Hepatocyte (in vitro differentiated cells): ENCODE data around the gene SH3GL2. TPM values are rescaled to one million over a fixed set of nuclear protein-coding genes. Genes with fewer than 3 reads are reported as not detected.

Source experiments
- DNase-seq: peaks from one replicate; pipeline ENCODE4 v3.0.0-alpha.2; 2016; ENCODE audit warnings: low spot score
- H2AFZ ChIP-seq: fragments of 200-600 bp; sonication (generic); 2 replicates; pipeline ENCODE4 v1.6.0; 2016; ENCODE audit warnings: antibody characterized with exemption, mild to moderate bottlenecking
- H3K27ac ChIP-seq: fragments of 200-600 bp; sonication (generic); 2 replicates; pipeline ENCODE4 v1.5.1; 2016; ENCODE audit warnings: mild to moderate bottlenecking
- H3K27me3 ChIP-seq: fragments of 200-600 bp; sonication (generic); 2 replicates; pipeline ENCODE4 v1.6.1; 2016
- H3K36me3 ChIP-seq: fragments of 200-600 bp; sonication (generic); replicated peaks from 2 replicates; pipeline ENCODE4 v1.5.1; 2016; ENCODE audit warnings: low read depth; ENCODE audit not compliant: insufficient read depth
- H3K4me1 ChIP-seq: fragments of 200-600 bp; sonication (generic); 2 replicates; pipeline ENCODE4 v1.5.1; 2016; ENCODE audit warnings: mild to moderate bottlenecking, moderate library complexity; ENCODE audit not compliant: insufficient read depth
- H3K4me2 ChIP-seq: fragments of 200-600 bp; sonication (generic); 2 replicates; pipeline ENCODE4 v1.6.0; 2016
- H3K4me3 ChIP-seq: fragments of 200-600 bp; sonication (generic); 2 replicates; pipeline ENCODE4 v1.5.1; 2016; ENCODE audit warnings: mild to moderate bottlenecking
- H3K79me2 ChIP-seq: fragments of 200-600 bp; sonication (generic); 2 replicates; pipeline ENCODE4 v1.6.0; 2017; ENCODE audit warnings: mild to moderate bottlenecking
- H3K9me2 ChIP-seq: fragments of 200-600 bp; sonication (generic); replicated peaks from 2 replicates; pipeline ENCODE4 v1.6.0; 2017; ENCODE audit warnings: mild to moderate bottlenecking; ENCODE audit not compliant: insufficient read depth
- H3K9me3 ChIP-seq: fragments of 200-600 bp; sonication (generic); 2 replicates; pipeline ENCODE4 v1.5.1; 2016; ENCODE audit warnings: low read depth, mild to moderate bottlenecking
- H4K20me1 ChIP-seq: fragments of 200-600 bp; sonication (generic); 2 replicates; pipeline ENCODE4 v1.6.0; 2016; ENCODE audit warnings: mild to moderate bottlenecking; ENCODE audit not compliant: insufficient read depth, poor library complexity, severe bottlenecking
- EZH2 ChIP-seq: fragments of 200-600 bp; sonication (generic); IDR thresholded peaks from 2 replicates; pipeline ENCODE4 v1.6.1; 2016; ENCODE audit warnings: antibody characterized with exemption, mild to moderate bottlenecking, borderline replicate concordance
- EZH2phosphoT487 ChIP-seq: fragments of 200-600 bp; sonication (generic); IDR thresholded peaks from one replicate; pipeline ENCODE4 v1.6.1; 2018; ENCODE audit warnings: antibody characterized with exemption, mild to moderate bottlenecking, low read depth, moderate library complexity; ENCODE audit not compliant: unreplicated experiment, severe bottlenecking
- WGBS: methylation state at CpG from one replicate; pipeline ENCODE4 v1.1.6; 2016; ENCODE audit warnings: low lambda C conversion rate; ENCODE audit errors: missing lambda C conversion rate; 5-methylcytosine and 5-hydroxymethylcytosine counted together
- polyA plus RNA-seq: library from polyadenylated mRNA; unstranded; fragments of >200 nt; fragmentation: Nextera tagmentation; extraction: Ambion mirVana; gene quantifications from 2 replicates; pipeline ENCODE4 v1.2.1, GENCODE V29; 2016
- total RNA-seq: library from RNA; depleted of rRNA; stranded (reverse); fragments of >200 nt; gene quantifications from 2 replicates; pipeline ENCODE4 v1.2.3, GENCODE V29; 2014
- TF ChIP-seq, protein P1 (sequence below): fragments of 200-600 bp; sonication (generic); IDR thresholded peaks from 2 replicates; pipeline ENCODE4 v1.5.1; 2016; ENCODE audit warnings: antibody characterized with exemption, mild to moderate bottlenecking; ENCODE audit not compliant: poor library complexity

Gene SH3GL2
- total and polyA plus RNA-seq, 2 experiments from 2014 or later = 2.8 to 5.8 TPM

DNA sequence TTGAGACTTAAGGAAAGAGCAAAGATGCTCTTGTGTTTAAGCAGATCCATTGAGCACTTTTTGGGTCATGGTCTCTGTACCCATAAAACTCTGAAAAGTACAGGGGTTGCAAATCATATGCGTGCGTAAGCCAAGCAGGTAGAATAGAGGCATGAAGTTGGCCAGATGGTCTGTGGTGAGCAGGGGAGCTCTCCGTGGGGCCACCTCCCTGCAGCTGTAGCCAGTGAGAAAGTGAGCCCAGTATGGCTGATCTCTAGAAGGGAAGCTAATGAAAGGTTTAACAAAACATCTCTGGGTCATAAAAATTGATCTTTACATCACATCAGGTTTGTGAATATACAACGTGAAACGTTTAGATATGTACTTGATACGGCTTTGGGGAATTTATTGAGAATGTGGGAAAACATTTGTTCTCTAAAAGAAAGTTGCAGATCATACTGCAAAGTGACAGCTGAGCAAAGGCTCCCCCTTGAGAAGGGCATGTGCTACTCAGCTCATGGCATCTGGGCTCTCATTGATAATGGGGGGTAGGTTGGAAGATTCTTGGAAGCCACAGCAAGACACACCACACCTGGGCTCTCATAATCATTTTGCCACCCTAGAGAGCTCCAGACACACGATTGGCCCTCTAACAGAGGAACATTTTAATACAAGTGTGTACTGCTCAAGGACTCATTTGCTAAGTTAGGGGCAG lies 30.6 kb downstream of the SH3GL2 start:
- Histone ChIP-seq H3K36me3 (no peaks in the 10 kb centered on the region), H3K4me1 (no peaks in the 10 kb centered on the region), H3K9me3 (no peaks in the 10 kb centered on the region), H3K4me3 (no peak overlapping the region), H3K27ac (no peak overlapping the region), H3K4me2 (no peak overlapping the region), H4K20me1 (no peaks in the 10 kb centered on the region), H3K79me2 (no peaks in the 10 kb centered on the region), H2AFZ (no peak overlapping the region), H3K27me3 (no peaks in the 10 kb centered on the region), H3K9me2 (no peaks in the 10 kb centered on the region)
- 73% methylated on average over 7 of the region's 7 CpGs for WGBS
- TF ChIP-seq EZH2 = no peak
- TF ChIP-seq, protein P1, sequence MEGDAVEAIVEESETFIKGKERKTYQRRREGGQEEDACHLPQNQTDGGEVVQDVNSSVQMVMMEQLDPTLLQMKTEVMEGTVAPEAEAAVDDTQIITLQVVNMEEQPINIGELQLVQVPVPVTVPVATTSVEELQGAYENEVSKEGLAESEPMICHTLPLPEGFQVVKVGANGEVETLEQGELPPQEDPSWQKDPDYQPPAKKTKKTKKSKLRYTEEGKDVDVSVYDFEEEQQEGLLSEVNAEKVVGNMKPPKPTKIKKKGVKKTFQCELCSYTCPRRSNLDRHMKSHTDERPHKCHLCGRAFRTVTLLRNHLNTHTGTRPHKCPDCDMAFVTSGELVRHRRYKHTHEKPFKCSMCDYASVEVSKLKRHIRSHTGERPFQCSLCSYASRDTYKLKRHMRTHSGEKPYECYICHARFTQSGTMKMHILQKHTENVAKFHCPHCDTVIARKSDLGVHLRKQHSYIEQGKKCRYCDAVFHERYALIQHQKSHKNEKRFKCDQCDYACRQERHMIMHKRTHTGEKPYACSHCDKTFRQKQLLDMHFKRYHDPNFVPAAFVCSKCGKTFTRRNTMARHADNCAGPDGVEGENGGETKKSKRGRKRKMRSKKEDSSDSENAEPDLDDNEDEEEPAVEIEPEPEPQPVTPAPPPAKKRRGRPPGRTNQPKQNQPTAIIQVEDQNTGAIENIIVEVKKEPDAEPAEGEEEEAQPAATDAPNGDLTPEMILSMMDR = no peak
- no peak for TF ChIP-seq EZH2phosphoT487
- no peak for DNase-seq

DNA sequence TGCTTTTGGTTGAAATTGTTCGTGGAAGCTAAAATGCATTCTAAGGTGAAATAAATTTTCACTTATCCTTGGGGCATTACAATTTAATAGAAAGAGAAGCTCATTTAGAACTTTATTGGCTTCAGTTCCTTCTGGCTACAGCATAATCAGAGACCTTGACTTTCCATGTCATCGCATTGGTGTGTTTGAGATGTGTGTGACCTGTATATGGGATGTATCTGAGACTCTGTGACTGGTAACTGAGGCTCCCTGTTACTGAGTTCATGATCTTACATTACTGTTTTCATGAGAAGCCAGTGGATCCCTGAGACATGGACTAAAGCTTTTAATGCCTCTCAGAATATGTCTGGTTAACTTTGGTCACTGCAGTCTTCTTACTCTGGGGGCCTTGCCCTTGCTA lies 32.5 kb downstream of the SH3GL2 start:
- no peak for DNase-seq
- H3K4me2 ChIP-seq = no peak overlapping the region
- no peaks in the 10 kb centered on the region for H3K79me2 ChIP-seq
- TF ChIP-seq, protein P1 = no peak
- TF ChIP-seq EZH2phosphoT487 = no peak
- TF ChIP-seq EZH2 = no peak
- no peaks in the 10 kb centered on the region for H4K20me1 ChIP-seq
- H3K9me3 ChIP-seq = no peaks in the 10 kb centered on the region
- no peaks in the 10 kb centered on the region for H3K9me2 ChIP-seq
- WGBS = 99% methylated on average over 2 of the region's 2 CpGs
- H3K4me1 ChIP-seq = no peaks in the 10 kb centered on the region
- no peak overlapping the region for H3K4me3 ChIP-seq
- H2AFZ ChIP-seq = no peak overlapping the region
- H3K36me3 ChIP-seq = no peaks in the 10 kb centered on the region
- H3K27ac ChIP-seq = no peak overlapping the region
- H3K27me3 ChIP-seq = no peaks in the 10 kb centered on the region

DNA sequence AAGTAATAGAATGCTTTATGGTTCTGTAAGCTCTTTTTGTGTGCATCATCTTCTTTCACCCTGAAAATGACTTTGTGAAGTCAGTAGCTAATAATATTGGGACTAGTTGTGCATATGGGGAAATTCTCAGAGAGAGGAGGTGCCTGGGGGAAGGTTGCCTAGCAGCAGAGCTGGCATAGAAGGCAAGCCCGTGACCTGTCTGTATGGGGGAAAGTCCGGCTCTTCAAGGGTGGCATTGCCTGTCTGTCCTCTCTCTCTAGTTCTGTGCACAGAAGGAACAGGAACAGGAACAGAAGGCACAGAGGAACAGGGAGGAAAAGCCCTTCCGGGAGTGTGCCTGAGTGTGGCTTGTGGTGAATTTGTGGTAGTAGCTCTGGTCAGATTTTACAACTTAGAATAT lies 33.1 kb downstream of the SH3GL2 start:
- no peak overlapping the region for H2AFZ ChIP-seq
- no peak for DNase-seq
- H3K4me3 ChIP-seq = no peak overlapping the region
- TF ChIP-seq EZH2phosphoT487 (no peak), EZH2 (no peak)
- TF ChIP-seq, protein P1 = no peak
- H3K27me3 ChIP-seq = no peaks in the 10 kb centered on the region
- H4K20me1 ChIP-seq = no peaks in the 10 kb centered on the region
- no peaks in the 10 kb centered on the region for H3K4me1 ChIP-seq
- H3K4me2 ChIP-seq = no peak overlapping the region
- H3K36me3 ChIP-seq = no peaks in the 10 kb centered on the region
- H3K27ac ChIP-seq = no peak overlapping the region
- H3K9me2 ChIP-seq = no peaks in the 10 kb centered on the region
- no peaks in the 10 kb centered on the region for H3K9me3 ChIP-seq
- 55% methylated on average over 3 of the region's 3 CpGs for WGBS
- no peaks in the 10 kb centered on the region for H3K79me2 ChIP-seq
